GM23338 (cell line): ENCODE results near the gene SOS2. TPM values are rescaled to one million over a fixed set of nuclear protein-coding genes. Genes with fewer than 3 reads are reported as not detected.

Experiments used
- ATAC-seq: fragments of 200-7000 bp; cut with Tn5 transposase; 3 replicates; pipeline ENCODE4 v1.9.1; 2020
- DNase-seq: peaks from one replicate; pipeline ENCODE4 v3.0.0-alpha.2; 2015; ENCODE audit warnings: low spot score
- H2AFZ ChIP-seq: fragments of 200-600 bp; sonication (generic); 2 replicates; pipeline ENCODE4 v1.8.0; 2016; ENCODE audit warnings: antibody characterized with exemption, mild to moderate bottlenecking, moderate library complexity
- H3F3A ChIP-seq: fragments of 200-600 bp; sonication (generic); replicated peaks from 2 replicates; pipeline ENCODE4 v1.8.0; 2017; ENCODE audit warnings: antibody characterized with exemption, mixed run types, low read depth
- H3K27ac ChIP-seq: fragments of 200-600 bp; sonication (generic); 2 replicates; pipeline ENCODE4 v1.6.1; 2016; ENCODE audit warnings: low read depth
- H3K27me3 ChIP-seq: fragments of 200-600 bp; sonication (generic); 2 replicates; pipeline ENCODE4 v1.8.0; 2016; ENCODE audit warnings: mild to moderate bottlenecking, mixed run types, moderate library complexity; ENCODE audit not compliant: insufficient read depth
- H3K36me3 ChIP-seq: fragments of 200-600 bp; sonication (generic); 2 replicates; pipeline ENCODE4 v1.8.0; 2016; ENCODE audit warnings: mild to moderate bottlenecking; ENCODE audit not compliant: insufficient read depth
- H3K4me1 ChIP-seq: fragments of 200-600 bp; sonication (generic); 2 replicates; pipeline ENCODE4 v1.8.0; 2016; ENCODE audit warnings: mild to moderate bottlenecking, moderate library complexity; ENCODE audit not compliant: insufficient read depth
- H3K4me2 ChIP-seq: fragments of 200-600 bp; sonication (generic); 2 replicates; pipeline ENCODE4 v1.7.1; 2017; ENCODE audit warnings: mixed run types
- H3K4me3 ChIP-seq: fragments of 200-600 bp; sonication (generic); 2 replicates; pipeline ENCODE4 v1.6.1; 2016; ENCODE audit warnings: mixed run types
- H3K79me2 ChIP-seq: fragments of 200-600 bp; sonication (generic); replicated peaks from 2 replicates; pipeline ENCODE4 v1.8.0; 2017; ENCODE audit warnings: mild to moderate bottlenecking; ENCODE audit not compliant: insufficient read depth
- H3K9me2 ChIP-seq: fragments of 200-600 bp; sonication (generic); 2 replicates; pipeline ENCODE4 v1.8.0; 2017; ENCODE audit not compliant: insufficient read depth
- H4K20me1 ChIP-seq: fragments of 200-600 bp; sonication (generic); replicated peaks from 2 replicates; pipeline ENCODE4 v1.8.0; 2017; ENCODE audit warnings: mild to moderate bottlenecking; ENCODE audit not compliant: insufficient read depth
- H3K27ac Mint-ChIP-seq: 2 replicates; pipeline ENCODE4 v1.8.0; 2020; ENCODE audit warnings: inconsistent platforms, mild to moderate bottlenecking, moderate library complexity, mixed read lengths
- H3K27me3 Mint-ChIP-seq: 3 replicates; pipeline ENCODE4 v1.8.0; 2022; ENCODE audit warnings: low read depth, mild to moderate bottlenecking, moderate library complexity, mixed read lengths, inconsistent platforms; ENCODE audit not compliant: insufficient read depth, poor library complexity
- H3K36me3 Mint-ChIP-seq: 3 replicates; pipeline ENCODE4 v1.8.0; 2021; ENCODE audit warnings: low read depth, mild to moderate bottlenecking, inconsistent platforms, moderate library complexity, mixed read lengths
- H3K4me1 Mint-ChIP-seq: 3 replicates; pipeline ENCODE4 v1.8.0; 2020; ENCODE audit warnings: mild to moderate bottlenecking, inconsistent platforms, mixed read lengths
- H3K4me3 Mint-ChIP-seq: 3 replicates; pipeline ENCODE4 v1.8.0; 2021; ENCODE audit warnings: moderate library complexity, mild to moderate bottlenecking, inconsistent platforms, mixed read lengths
- H3K9me3 Mint-ChIP-seq: 3 replicates; pipeline ENCODE4 v1.8.0; 2020; ENCODE audit warnings: moderate library complexity, mild to moderate bottlenecking, inconsistent platforms, mixed read lengths
- CREB1 ChIP-seq: fragments of 250-450 bp; sonication (Bioruptor Pico); IDR thresholded peaks from 2 replicates; pipeline ENCODE4 v1.5.0; 2020; ENCODE audit warnings: low read depth, mild to moderate bottlenecking, moderate library complexity
- CTCF ChIP-seq, 2 experiments: fragments of 200-600 bp in 1 of 2; sonication (generic) in 1 of 2; conservative IDR thresholded peaks; 2 replicates each; pipeline versions ENCODE4 v1.5.1 to v1.6.1; 2016 to 2017; ENCODE audit warnings: antibody characterized with exemption in 2 of 2, low read depth in 2 of 2, mild to moderate bottlenecking in 2 of 2, moderate library complexity in 1 of 2
- ETS1 ChIP-seq: IDR thresholded peaks from 2 replicates; pipeline ENCODE4 v1.6.1; 2016; ENCODE audit warnings: antibody characterized with exemption
- EZH2phosphoT487 ChIP-seq: fragments of 200-600 bp; sonication (generic); IDR thresholded peaks from one replicate; pipeline ENCODE4 v1.8.1; 2018; ENCODE audit warnings: antibody characterized with exemption; ENCODE audit not compliant: unreplicated experiment
- JUNB ChIP-seq: IDR thresholded peaks from one replicate; pipeline ENCODE4 v1.6.1; 2016; ENCODE audit warnings: antibody characterized with exemption; ENCODE audit not compliant: unreplicated experiment
- NANOG ChIP-seq: IDR thresholded peaks from 2 replicates; pipeline ENCODE4 v1.6.1; 2016; ENCODE audit warnings: antibody characterized with exemption, borderline replicate concordance
- POLR2AphosphoS5 ChIP-seq: IDR thresholded peaks from 2 replicates; pipeline ENCODE4 v1.6.1; 2016; ENCODE audit warnings: antibody characterized with exemption, low read depth
- STAT1 ChIP-seq: IDR thresholded peaks from one replicate; pipeline ENCODE4 v1.6.1; 2016; ENCODE audit warnings: antibody characterized with exemption; ENCODE audit not compliant: unreplicated experiment
- ZNF114 ChIP-seq: fragments of 250-450 bp; sonication (Bioruptor Pico); IDR thresholded peaks from 2 replicates; pipeline ENCODE4 v1.5.0; 2020; ENCODE audit warnings: mild to moderate bottlenecking, moderate library complexity
- ZNF462 ChIP-seq: fragments of 250-450 bp; sonication (Bioruptor Pico); IDR thresholded peaks from 2 replicates; pipeline ENCODE4 v1.5.0; 2020; ENCODE audit warnings: mild to moderate bottlenecking, moderate library complexity
- polyA plus RNA-seq: library from polyadenylated mRNA; unstranded; fragments of >200 nt; fragmentation: Nextera tagmentation; extraction: Ambion mirVana; gene quantifications from 2 replicates; pipeline ENCODE4 v1.2.1, GENCODE V29; 2016
- total RNA-seq: library from RNA; depleted of rRNA; stranded (reverse); fragments of >200 nt; shearing (Covaris generic); gene quantifications from 2 replicates; pipeline ENCODE4 v1.2.3, GENCODE V29; 2014

Gene SOS2
- total and polyA plus RNA-seq, 2 experiments from 2014 or later: 3.5 to 11.4 TPM

- 0 out of 2 replicates have a peak, but pooled peaks cover 6% of the 10 kb centered on the region for H3F3A ChIP-seq
- H3K79me2 ChIP-seq: peaks cover 24% of the 10 kb centered on the region
- Mint-ChIP-seq H3K36me3 (peaks cover 6% of the 10 kb centered on the region; the same call in 2 of the 3 replicates), H3K9me3 (peaks cover 2% of the 10 kb centered on the region; the same call in 1 of the 3 replicates), H3K27me3 (peaks cover 4% of the 10 kb centered on the region), H3K4me1 (peaks cover 15% of the 10 kb centered on the region; the same call in 2 of the 3 replicates), H3K4me3 (no peak overlapping the region), H3K27ac (no peak overlapping the region)
- TF ChIP-seq ETS1 (no peak), JUNB (no peak), CTCF (conservative IDR thresholded peaks at IDR 0.05; ENCODE audit: low read depth in 2 of 2) (no peak), NANOG (no peak), CREB1 (CRISPR knock-in tag) (no peak), EZH2phosphoT487 (no peak)
- no peak overlapping the region for H2AFZ ChIP-seq
- no peaks in the 10 kb centered on the region for H3K36me3 ChIP-seq
- no peak overlapping the region for H3K4me2 ChIP-seq
- peaks cover 9% of the 10 kb centered on the region; the same call in 1 of the 2 replicates for H3K4me1 ChIP-seq
- no peaks in the 10 kb centered on the region for H3K9me2 ChIP-seq
- no peaks in the 10 kb centered on the region for H4K20me1 ChIP-seq
- DNase-seq (no peak), ATAC-seq (no peak)
- no peak overlapping the region for H3K27ac ChIP-seq
- no peaks in the 10 kb centered on the region; the same call in 1 of the 2 replicates for H3K27me3 ChIP-seq
- no peak overlapping the region for H3K4me3 ChIP-seq
Measured at GRCh38 chr14:50233166-50233950, 2.0 kb upstream of the SOS2 start.

GRCh38 chr14:50232276-50232642, 881 bp upstream of the SOS2 start:
- ATAC-seq: peak; percentile 23
- no peak for TF ChIP-seq POLR2AphosphoS5
- no peak for TF ChIP-seq JUNB
- no peak for TF ChIP-seq ZNF114 (CRISPR knock-in tag)
- no peak for TF ChIP-seq STAT1
- no peak for TF ChIP-seq ZNF462

More at GRCh38 chr14:50232276-50232642, 881 bp upstream of the SOS2 start:
- Histone ChIP-seq H3F3A (0 out of 2 replicates have a peak, but pooled peaks cover 6% of the 10 kb centered on the region), H3K4me3 (peak overlapping the region; percentile 79), H3K9me2 (no peaks in the 10 kb centered on the region), H3K27me3 (no peaks in the 10 kb centered on the region; the same call in 1 of the 2 replicates), H3K36me3 (no peaks in the 10 kb centered on the region), H3K27ac (no peak overlapping the region), H2AFZ (peak overlapping the region; percentile 100), H3K4me2 (peak overlapping the region; percentile 91), H4K20me1 (no peaks in the 10 kb centered on the region), H3K4me1 (peaks cover 9% of the 10 kb centered on the region; the same call in 1 of the 2 replicates), H3K79me2 (peaks cover 35% of the 10 kb centered on the region)
- Mint-ChIP-seq H3K36me3 (peaks cover 11% of the 10 kb centered on the region; the same call in 2 of the 3 replicates), H3K27ac (no peak overlapping the region), H3K9me3 (peaks cover 2% of the 10 kb centered on the region; the same call in 2 of the 3 replicates), H3K27me3 (peaks cover 4% of the 10 kb centered on the region), H3K4me1 (peaks cover 15% of the 10 kb centered on the region; the same call in 2 of the 3 replicates), H3K4me3 (peak overlapping the region; percentile 79)
- peak; percentile 23 for DNase-seq
